IMR-90 (cell line): ENCODE results near the gene PPP1R12B. TPM values are rescaled to one million over a fixed set of nuclear protein-coding genes. Genes with fewer than 3 reads are reported as not detected.
"Not testable (repeated sequence)": the region's sequence is repeated elsewhere in the genome, so short reads cannot be mapped to it uniquely, and the experiment has no call there.

Experiments used
- ATAC-seq: fragments of 200-7000 bp; cut with Tn5 transposase; 2 replicates; pipeline ENCODE4 v1.9.1; 2020; ENCODE audit warnings: low read depth, mild to moderate bottlenecking, moderate library complexity
- BruUV-seq: library from RNA; stranded (reverse); fragments of 400-500 nt; replicated peaks from 2 replicates; lab custom pipeline; 2021; lab: Mats Ljungman, UMichigan
- CTCF ChIA-PET: fragments of 300-600 bp; formaldehyde crosslinking; extraction: SDS; loops from one replicate; lab custom pipeline; 2021; ENCODE audit warnings: antibody characterized with exemption; lab: Yijun Ruan, JAX
- POLR2A ChIA-PET: fragments of 300-600 bp; sonication (Branson Sonifier 250); formaldehyde crosslinking; loops from one replicate; lab custom pipeline; 2022; ENCODE audit warnings: antibody characterized with exemption; ENCODE audit not compliant: unreplicated experiment; lab: Charles Lee
- DNase-seq: peaks from one replicate; pipeline ENCODE4 v3.0.0; 2013
- H2AFZ ChIP-seq: replicated peaks from 2 replicates; pipeline ENCODE3; 2013; ENCODE audit warnings: low read length, mild to moderate bottlenecking; ENCODE audit not compliant: poor library complexity
- H2AK5ac ChIP-seq: 2 replicates; pipeline ENCODE4 v1.6.1; 2013; ENCODE audit warnings: low read depth, low read length, inconsistent platforms
- H2AK9ac ChIP-seq: replicated peaks from 2 replicates; pipeline ENCODE3; 2013; ENCODE audit warnings: mild to moderate bottlenecking, low read depth, low read length, moderate library complexity; ENCODE audit not compliant: poor library complexity
- H2BK120ac ChIP-seq: 2 replicates; pipeline ENCODE4 v1.6.1; 2013; ENCODE audit warnings: low read depth, low read length, inconsistent platforms
- H2BK15ac ChIP-seq: 3 replicates; pipeline ENCODE4 v1.6.1; 2013; ENCODE audit warnings: low read depth, low read length, inconsistent platforms
- H2BK20ac ChIP-seq: 2 replicates; pipeline ENCODE4 v1.6.1; 2013; ENCODE audit warnings: low read depth, mild to moderate bottlenecking, inconsistent platforms, low read length, moderate library complexity
- H2BK5ac ChIP-seq: 2 replicates; pipeline ENCODE4 v1.6.1; 2013; ENCODE audit warnings: mild to moderate bottlenecking, low read depth, low read length, inconsistent platforms; ENCODE audit not compliant: poor library complexity, severe bottlenecking
- H3K14ac ChIP-seq: replicated peaks from 2 replicates; pipeline ENCODE4 v1.6.1; 2013; ENCODE audit warnings: low read depth, low read length, inconsistent platforms
- H3K18ac ChIP-seq: 2 replicates; pipeline ENCODE4 v1.6.1; 2013; ENCODE audit warnings: low read depth, low read length, control low read depth
- H3K23ac ChIP-seq: 2 replicates; pipeline ENCODE4 v1.6.1; 2013; ENCODE audit warnings: low read depth, low read length, inconsistent platforms
- H3K27ac ChIP-seq: 2 replicates; pipeline ENCODE4 v1.5.1; 2013; ENCODE audit warnings: mild to moderate bottlenecking, control low read depth, low read length; ENCODE audit not compliant: insufficient read depth
- H3K27me3 ChIP-seq: 2 replicates; pipeline ENCODE4 v1.6.1; 2013; ENCODE audit warnings: low read length; ENCODE audit not compliant: control insufficient read depth, insufficient read depth
- H3K36me3 ChIP-seq: 2 replicates; pipeline ENCODE4 v1.6.1; 2013; ENCODE audit warnings: low read length, mixed read lengths; ENCODE audit not compliant: control insufficient read depth, insufficient read depth
- H3K4ac ChIP-seq: 2 replicates; pipeline ENCODE4 v1.6.1; 2013; ENCODE audit warnings: low read depth, low read length, inconsistent platforms
- H3K4me1 ChIP-seq: 2 replicates; pipeline ENCODE4 v1.6.1; 2013; ENCODE audit warnings: low read length, mixed read lengths; ENCODE audit not compliant: control insufficient read depth, insufficient read depth
- H3K4me2 ChIP-seq: 2 replicates; pipeline ENCODE4 v1.6.1; 2013; ENCODE audit warnings: low read depth, mild to moderate bottlenecking, control low read depth, low read length, moderate library complexity
- H3K4me3 ChIP-seq: 2 replicates; pipeline ENCODE4 v1.5.1; 2013; ENCODE audit warnings: low read depth, mild to moderate bottlenecking, control low read depth, low read length, moderate library complexity; ENCODE audit not compliant: insufficient read depth
- H3K56ac ChIP-seq: 2 replicates; pipeline ENCODE4 v1.6.1; 2013; ENCODE audit warnings: low read length, inconsistent platforms; ENCODE audit not compliant: insufficient read depth; ENCODE audit errors: extremely low read depth
- H3K79me1 ChIP-seq, 2 experiments: 2 replicates each; pipeline ENCODE4 v1.6.1; 2013; ENCODE audit warnings: low read length in 2 of 2, inconsistent platforms in 1 of 2, low read depth in 1 of 2
- H3K9ac ChIP-seq: 2 replicates; pipeline ENCODE4 v1.6.1; 2013; ENCODE audit warnings: low read depth, low read length, control low read depth
- H3K9me1 ChIP-seq: 2 replicates; pipeline ENCODE4 v1.6.1; 2013; ENCODE audit warnings: low read length, inconsistent platforms; ENCODE audit not compliant: insufficient read depth
- H3K9me3 ChIP-seq: 2 replicates; pipeline ENCODE4 v1.6.1; 2013; ENCODE audit warnings: low read length; ENCODE audit not compliant: control insufficient read depth, insufficient read depth
- H4K20me1 ChIP-seq: 2 replicates; pipeline ENCODE4 v1.6.1; 2013; ENCODE audit warnings: low read length, inconsistent platforms; ENCODE audit not compliant: insufficient read depth
- H4K5ac ChIP-seq: 2 replicates; pipeline ENCODE4 v1.6.1; 2013; ENCODE audit warnings: mild to moderate bottlenecking, low read depth, low read length, control low read depth
- H4K8ac ChIP-seq, 2 experiments: 2 replicates each; pipeline ENCODE4 v1.6.1; 2013; ENCODE audit warnings: low read depth in 2 of 2, low read length in 2 of 2, control low read depth in 1 of 2, inconsistent platforms in 1 of 2
- H4K91ac ChIP-seq: 2 replicates; pipeline ENCODE4 v1.6.1; 2013; ENCODE audit warnings: low read depth, low read length, inconsistent platforms; ENCODE audit not compliant: insufficient read depth
- WGBS, 2 experiments: methylation state at CpG; one replicate each; pipeline versions ENCODE4 v1.1.5 to v1.1.7; 2013; ENCODE audit warnings: missing lambda C conversion rate in 2 of 2; ENCODE audit not compliant: insufficient read length in 1 of 2; ENCODE audit errors: extremely low coverage in 2 of 2; 5-methylcytosine and 5-hydroxymethylcytosine counted together
- dilution Hi-C: fragments of 300-500 bp; cut with HindIII; formaldehyde crosslinking; loops from one replicate; pipeline ENCODE4 v1.14.3; 2018; ENCODE audit warnings: low sequenced_read_pairs; ENCODE audit not compliant: unreplicated experiment
- in situ Hi-C: fragments of 300-500 bp; cut with MboI; formaldehyde crosslinking; loops from 3 replicates; pipeline ENCODE4 v1.14.3; 2019; ENCODE audit warnings: low sequenced_read_pairs, inconsistent platforms, mixed read lengths
- intact Hi-C: fragments of 100-400 bp; cut with micrococcal nuclease; formaldehyde crosslinking; loops from 2 replicates; pipeline ENCODE4 v1.10.0; 2022
- polyA plus RNA-seq, 3 experiments: library from polyadenylated mRNA; depleted of rRNA; stranded (reverse); fragments of >200 nt; gene quantifications; 2 replicates each; pipeline ENCODE4 v1.2.3, GENCODE V29; 2012; ENCODE audit warnings: low replicate concordance in 1 of 3
- total RNA-seq: library from RNA; depleted of rRNA; stranded (reverse); fragments of >200 nt; gene quantifications from 2 replicates; pipeline ENCODE4 v1.2.3, GENCODE V29; 2012

The PPP1R12B gene
- total and polyA plus RNA-seq, 2 of the 4 experiments (the other 2 are of a cell fraction), result 8.5 to 12.0 TPM

GRCh38 chr1:202629257-202629811 lies 280.8 kb downstream of the PPP1R12B start:
- H3K27ac ChIP-seq, H2AK9ac ChIP-seq, H4K91ac ChIP-seq, H3K9me3 ChIP-seq, ATAC-seq, H3K36me3 ChIP-seq, H4K20me1 ChIP-seq, H3K18ac ChIP-seq, DNase-seq, H4K8ac ChIP-seq, H3K79me1 ChIP-seq, H2BK5ac ChIP-seq, dilution Hi-C loops, H3K23ac ChIP-seq, H3K4me2 ChIP-seq, in situ Hi-C loops, H2BK15ac ChIP-seq, H3K56ac ChIP-seq, H2AK5ac ChIP-seq, H2BK120ac ChIP-seq, BruUV-seq, H3K4me1 ChIP-seq, H4K5ac ChIP-seq, H3K14ac ChIP-seq, H3K9ac ChIP-seq, H2AFZ ChIP-seq, POLR2A ChIA-PET, H3K4me3 ChIP-seq, H3K4ac ChIP-seq, H3K9me1 ChIP-seq, H2BK20ac ChIP-seq: not testable (repeated sequence)
- CTCF ChIA-PET, result interaction anchor here (0.7 kb wide), 1 partner anchor 466 kb away, joined by 3 read pairs; no protein-coding TSS in a partner anchor
- WGBS, 2 experiments, result no CpG with 5 or more reads among the region's 2 CpGs
- intact Hi-C loops, result loop anchor here (5.0 kb wide), 1 partner anchor 287 kb away; the partner anchor contains the start of gene UBE2T
- peaks cover 14% of the 10 kb centered on the region for H3K27me3 ChIP-seq

GRCh38 chr1:202630096-202630495 lies 281.6 kb downstream of the PPP1R12B start:
- H4K5ac ChIP-seq, H2BK120ac ChIP-seq, H3K9me1 ChIP-seq, H2AK5ac ChIP-seq, H4K8ac ChIP-seq, H3K79me1 ChIP-seq, DNase-seq, H3K14ac ChIP-seq, CTCF ChIA-PET, dilution Hi-C loops, H3K9me3 ChIP-seq, H3K56ac ChIP-seq, ATAC-seq, H3K4me1 ChIP-seq, H2AFZ ChIP-seq, H3K23ac ChIP-seq, H2AK9ac ChIP-seq, H3K27ac ChIP-seq, H2BK20ac ChIP-seq, POLR2A ChIA-PET, H2BK15ac ChIP-seq, H4K20me1 ChIP-seq, H4K91ac ChIP-seq, H3K18ac ChIP-seq, H3K4me3 ChIP-seq, H3K4me2 ChIP-seq, BruUV-seq, in situ Hi-C loops, H3K36me3 ChIP-seq, H3K4ac ChIP-seq, H2BK5ac ChIP-seq, H3K9ac ChIP-seq, intact Hi-C loops: not testable (repeated sequence)
- no CpG with 5 or more reads among the region's 6 CpGs for WGBS, 2 experiments
- peaks cover 15% of the 10 kb centered on the region for H3K27me3 ChIP-seq
